SK-N-SH treated with all-trans-retinoic acid at 6 μM for 48 hours (cell line): ENCODE measurements around the gene FAM25A.

Experiments
- BACH2 ChIP-seq: fragments of 250-450 bp; sonication (Bioruptor Pico); IDR thresholded peaks from 2 replicates; pipeline ENCODE4 v1.9.0; 2021; ENCODE audit warnings: mild to moderate bottlenecking, borderline replicate concordance
- ZFP3 ChIP-seq: fragments of 250-450 bp; sonication (Bioruptor Pico); IDR thresholded peaks from 2 replicates; pipeline ENCODE4 v1.5.0; 2020; ENCODE audit warnings: mild to moderate bottlenecking, moderate library complexity

GRCh38 chr10:87058171-87058570, 38.1 kb downstream of the FAM25A start:
- TF ChIP-seq ZFP3 (CRISPR knock-in tag) (no peak), BACH2 (CRISPR knock-in tag) (no peak)
